Renal cortical epithelial cell (primary cell): ENCODE results near the gene RPA1. TPM values are rescaled to one million over a fixed set of nuclear protein-coding genes. Genes with fewer than 3 reads are reported as not detected.

Experiments used
- DNase-seq: peaks from one replicate; pipeline ENCODE4 v3.0.0-alpha.2; 2011; ENCODE audit warnings: low read depth
- total RNA-seq: library from RNA; depleted of rRNA; stranded (reverse); fragments of >200 nt; gene quantifications from 2 replicates; pipeline ENCODE4 v1.2.3, GENCODE V29; 2014

Gene RPA1
- total RNA-seq, 1 donor from 2014 or later: 59.5 TPM

GRCh38 chr17:1941272-1942065 is 111.7 kb downstream of the RPA1 start:
- DNase-seq: no peak

DNA sequence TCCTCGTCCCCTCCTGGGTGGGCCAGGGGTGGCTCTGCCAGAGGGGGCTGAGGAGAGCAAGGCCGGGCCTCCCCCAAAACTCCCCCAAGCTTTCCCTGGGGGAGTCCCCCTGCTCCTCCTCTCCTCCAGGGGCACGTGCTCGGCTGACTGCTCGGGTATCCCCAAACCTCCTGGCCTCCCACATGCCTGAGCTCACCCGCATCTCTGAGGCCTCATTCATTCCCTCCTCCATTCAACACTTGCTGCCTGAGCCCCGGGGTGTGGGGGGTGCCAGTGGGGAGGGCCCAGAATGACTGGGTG is 112.2 kb downstream of the RPA1 start:
- DNase-seq: no peak

- DNase-seq: no peak
Observed at GRCh38 chr17:1942666-1943435, 113.0 kb downstream of the RPA1 start.

DNA sequence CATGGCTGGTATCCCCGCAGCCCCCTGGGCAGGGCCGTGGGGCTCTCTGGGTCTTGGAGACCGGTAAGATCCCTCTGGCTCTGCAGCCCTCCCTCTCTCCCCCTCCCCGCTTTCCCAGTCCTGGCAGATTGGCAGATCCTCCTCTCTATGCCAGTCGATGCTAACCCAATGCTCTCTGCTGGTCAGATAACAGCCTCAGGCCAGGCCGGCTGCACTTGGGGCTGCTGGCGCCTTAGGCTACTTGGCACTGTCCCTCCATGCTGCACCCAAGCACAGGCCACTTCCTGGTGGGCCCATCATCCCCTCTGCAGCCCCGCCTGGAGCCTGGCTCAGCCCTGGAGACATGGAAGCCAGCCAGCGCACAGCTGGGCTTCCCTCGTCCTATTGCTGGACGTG is 113.6 kb downstream of the RPA1 start:
- DNase-seq: no peak

DNA sequence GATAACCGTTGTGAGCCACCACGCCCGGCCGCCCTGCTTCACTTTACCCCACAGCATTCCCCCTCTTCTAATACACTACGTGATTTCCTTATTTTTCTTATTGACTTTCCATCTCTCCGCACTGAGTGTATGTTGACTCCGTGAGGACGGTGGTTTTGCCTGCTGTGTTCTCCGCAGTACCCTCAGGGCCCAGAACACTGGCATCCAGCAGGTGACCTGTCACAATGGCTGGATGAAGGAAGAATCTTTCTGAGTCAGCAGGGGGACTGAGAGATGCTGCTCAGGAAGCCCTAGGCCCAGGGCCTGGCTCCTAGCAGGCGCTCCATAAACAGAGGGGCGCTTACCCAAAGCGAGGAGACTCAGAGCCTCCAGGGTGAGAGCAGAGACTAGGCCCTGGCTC is 115.8 kb downstream of the RPA1 start:
- DNase-seq: no peak

DNA sequence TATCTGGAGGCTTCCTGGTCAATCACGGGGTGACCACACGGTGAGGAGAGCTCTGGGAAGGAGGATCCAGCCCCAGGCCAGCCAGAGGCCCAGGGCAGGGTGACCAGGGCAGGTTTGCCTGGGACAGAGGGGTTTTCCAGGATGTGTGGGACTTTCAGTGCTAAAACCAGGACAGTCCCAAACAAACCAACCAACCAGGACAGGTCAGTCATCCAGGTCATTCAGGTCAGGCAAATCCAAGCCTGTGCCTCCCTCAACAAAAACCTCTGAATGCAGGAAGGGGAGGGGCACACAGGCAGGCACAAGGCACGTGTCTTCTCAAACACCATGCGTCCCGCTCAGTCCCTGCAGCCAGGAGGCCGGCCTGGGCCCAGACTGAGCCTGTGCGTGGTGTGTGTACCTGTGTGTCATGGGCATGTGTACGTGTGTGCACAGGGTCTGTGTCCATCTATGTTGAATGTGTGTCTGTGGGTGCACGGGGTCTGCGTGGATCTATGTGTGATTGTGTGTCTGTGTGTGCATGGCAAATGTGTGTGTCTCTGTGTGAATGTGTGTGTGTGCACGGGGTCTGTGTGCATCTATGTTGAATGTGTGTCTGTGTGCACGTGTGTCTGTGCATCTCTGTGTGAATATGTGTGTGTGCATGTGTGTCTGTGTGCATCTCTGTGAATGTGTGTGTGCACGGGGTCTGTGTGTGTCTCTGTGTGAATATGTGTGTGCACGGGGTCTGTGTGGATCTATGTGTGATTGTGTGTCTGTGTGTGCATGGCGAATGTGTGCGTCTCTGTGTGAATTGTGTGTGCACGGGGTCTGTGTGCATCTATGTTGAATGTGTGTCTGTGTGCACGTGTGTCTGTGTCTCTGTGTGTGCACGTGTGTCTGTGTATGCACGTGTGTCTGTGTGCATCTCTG is 116.5 kb downstream of the RPA1 start:
- no peak for DNase-seq

- no peak for DNase-seq
Observed at GRCh38 chr17:1947229-1947742, 117.5 kb downstream of the RPA1 start.

GRCh38 chr17:1947743-1948516 is 118.1 kb downstream of the RPA1 start:
- DNase-seq: no peak

- DNase-seq: no peak
Observed at GRCh38 chr17:1948517-1948825, 118.7 kb downstream of the RPA1 start.

Other genes with a start within 250 kb of the RPA1 start
- gene SLC43A2, start 201.2 kb upstream of the RPA1 start, total RNA-seq: 8.9 and 33.1 TPM in 2 replicates
- 0.55 and 1.6 TPM in 2 replicates for gene SCARF1, start 184.3 kb upstream of the RPA1 start, total RNA-seq
- gene RILP, start 180.1 kb upstream of the RPA1 start, total RNA-seq: 4.9 and 19.8 TPM in 2 replicates
- gene PRPF8, start 145.1 kb upstream of the RPA1 start, total RNA-seq: 55.7 and 166 TPM in 2 replicates
- gene TLCD2, start 119.6 kb upstream of the RPA1 start, total RNA-seq: 6.6 and 7.5 TPM in 2 replicates
- gene WDR81, start 105.3 kb upstream of the RPA1 start, total RNA-seq: 29.2 and 42.6 TPM in 2 replicates
- 0.87 and 9.6 TPM in 2 replicates for gene SERPINF2, start 87.1 kb upstream of the RPA1 start, total RNA-seq
- gene SERPINF1, start 67.9 kb upstream of the RPA1 start, total RNA-seq: 0.70 and 4.9 TPM in 2 replicates
- 10.1 and 12.1 TPM in 2 replicates for gene SMYD4, start 103 bp upstream of the RPA1 start, total RNA-seq
- gene RTN4RL1, start 195.3 kb downstream of the RPA1 start, total RNA-seq: 0.35 and 4.3 TPM in 2 replicates
- gene DPH1, start 200.1 kb downstream of the RPA1 start, total RNA-seq: 18.4 and 36.2 TPM in 2 replicates
- 24.0 and 93.4 TPM in 2 replicates for gene OVCA2, start 212.0 kb downstream of the RPA1 start, total RNA-seq
- gene HIC1, start 225.1 kb downstream of the RPA1 start, total RNA-seq: 1.0 and 2.3 TPM in 2 replicates